GM23338 (cell line): ENCODE data around the gene FZD2. TPM values are rescaled to one million over a fixed set of nuclear protein-coding genes. Genes with fewer than 3 reads are reported as not detected.
A peak's percentile ranks its signal among the peaks of the same experiment; 100 is the strongest.

Experiments
- ATAC-seq: fragments of 200-7000 bp; cut with Tn5 transposase; 3 replicates; pipeline ENCODE4 v1.9.1; 2020
- DNase-seq: peaks from one replicate; pipeline ENCODE4 v3.0.0-alpha.2; 2015; ENCODE audit warnings: low spot score
- H2AFZ ChIP-seq: fragments of 200-600 bp; sonication (generic); 2 replicates; pipeline ENCODE4 v1.8.0; 2016; ENCODE audit warnings: antibody characterized with exemption, mild to moderate bottlenecking, moderate library complexity
- H3F3A ChIP-seq: fragments of 200-600 bp; sonication (generic); replicated peaks from 2 replicates; pipeline ENCODE4 v1.8.0; 2017; ENCODE audit warnings: antibody characterized with exemption, mixed run types, low read depth
- H3K27ac ChIP-seq: fragments of 200-600 bp; sonication (generic); 2 replicates; pipeline ENCODE4 v1.6.1; 2016; ENCODE audit warnings: low read depth
- H3K27me3 ChIP-seq: fragments of 200-600 bp; sonication (generic); 2 replicates; pipeline ENCODE4 v1.8.0; 2016; ENCODE audit warnings: mild to moderate bottlenecking, mixed run types, moderate library complexity; ENCODE audit not compliant: insufficient read depth
- H3K36me3 ChIP-seq: fragments of 200-600 bp; sonication (generic); 2 replicates; pipeline ENCODE4 v1.8.0; 2016; ENCODE audit warnings: mild to moderate bottlenecking; ENCODE audit not compliant: insufficient read depth
- H3K4me1 ChIP-seq: fragments of 200-600 bp; sonication (generic); 2 replicates; pipeline ENCODE4 v1.8.0; 2016; ENCODE audit warnings: mild to moderate bottlenecking, moderate library complexity; ENCODE audit not compliant: insufficient read depth
- H3K4me2 ChIP-seq: fragments of 200-600 bp; sonication (generic); 2 replicates; pipeline ENCODE4 v1.7.1; 2017; ENCODE audit warnings: mixed run types
- H3K4me3 ChIP-seq: fragments of 200-600 bp; sonication (generic); 2 replicates; pipeline ENCODE4 v1.6.1; 2016; ENCODE audit warnings: mixed run types
- H3K79me2 ChIP-seq: fragments of 200-600 bp; sonication (generic); replicated peaks from 2 replicates; pipeline ENCODE4 v1.8.0; 2017; ENCODE audit warnings: mild to moderate bottlenecking; ENCODE audit not compliant: insufficient read depth
- H3K9me2 ChIP-seq: fragments of 200-600 bp; sonication (generic); 2 replicates; pipeline ENCODE4 v1.8.0; 2017; ENCODE audit not compliant: insufficient read depth
- H4K20me1 ChIP-seq: fragments of 200-600 bp; sonication (generic); replicated peaks from 2 replicates; pipeline ENCODE4 v1.8.0; 2017; ENCODE audit warnings: mild to moderate bottlenecking; ENCODE audit not compliant: insufficient read depth
- H3K27ac Mint-ChIP-seq: 2 replicates; pipeline ENCODE4 v1.8.0; 2020; ENCODE audit warnings: inconsistent platforms, mild to moderate bottlenecking, moderate library complexity, mixed read lengths
- H3K27me3 Mint-ChIP-seq: 3 replicates; pipeline ENCODE4 v1.8.0; 2022; ENCODE audit warnings: low read depth, mild to moderate bottlenecking, moderate library complexity, mixed read lengths, inconsistent platforms; ENCODE audit not compliant: insufficient read depth, poor library complexity
- H3K36me3 Mint-ChIP-seq: 3 replicates; pipeline ENCODE4 v1.8.0; 2021; ENCODE audit warnings: low read depth, mild to moderate bottlenecking, inconsistent platforms, moderate library complexity, mixed read lengths
- H3K4me1 Mint-ChIP-seq: 3 replicates; pipeline ENCODE4 v1.8.0; 2020; ENCODE audit warnings: mild to moderate bottlenecking, inconsistent platforms, mixed read lengths
- H3K4me3 Mint-ChIP-seq: 3 replicates; pipeline ENCODE4 v1.8.0; 2021; ENCODE audit warnings: moderate library complexity, mild to moderate bottlenecking, inconsistent platforms, mixed read lengths
- H3K9me3 Mint-ChIP-seq: 3 replicates; pipeline ENCODE4 v1.8.0; 2020; ENCODE audit warnings: moderate library complexity, mild to moderate bottlenecking, inconsistent platforms, mixed read lengths
- CREB1 ChIP-seq: fragments of 250-450 bp; sonication (Bioruptor Pico); IDR thresholded peaks from 2 replicates; pipeline ENCODE4 v1.5.0; 2020; ENCODE audit warnings: low read depth, mild to moderate bottlenecking, moderate library complexity
- ETS1 ChIP-seq: IDR thresholded peaks from 2 replicates; pipeline ENCODE4 v1.6.1; 2016; ENCODE audit warnings: antibody characterized with exemption
- EZH2 ChIP-seq: fragments of 200-600 bp; sonication (generic); IDR thresholded peaks from one replicate; pipeline ENCODE4 v1.8.0; 2017; ENCODE audit warnings: antibody characterized with exemption, mild to moderate bottlenecking, low read depth; ENCODE audit not compliant: unreplicated experiment
- NANOG ChIP-seq: IDR thresholded peaks from 2 replicates; pipeline ENCODE4 v1.6.1; 2016; ENCODE audit warnings: antibody characterized with exemption, borderline replicate concordance
- REST ChIP-seq: IDR thresholded peaks from one replicate; pipeline ENCODE4 v1.6.1; 2018; ENCODE audit warnings: antibody characterized with exemption; ENCODE audit not compliant: unreplicated experiment
- STAT1 ChIP-seq: IDR thresholded peaks from one replicate; pipeline ENCODE4 v1.6.1; 2016; ENCODE audit warnings: antibody characterized with exemption; ENCODE audit not compliant: unreplicated experiment
- ZNF114 ChIP-seq: fragments of 250-450 bp; sonication (Bioruptor Pico); IDR thresholded peaks from 2 replicates; pipeline ENCODE4 v1.5.0; 2020; ENCODE audit warnings: mild to moderate bottlenecking, moderate library complexity
- polyA plus RNA-seq: library from polyadenylated mRNA; unstranded; fragments of >200 nt; fragmentation: Nextera tagmentation; extraction: Ambion mirVana; gene quantifications from 2 replicates; pipeline ENCODE4 v1.2.1, GENCODE V29; 2016
- total RNA-seq: library from RNA; depleted of rRNA; stranded (reverse); fragments of >200 nt; shearing (Covaris generic); gene quantifications from 2 replicates; pipeline ENCODE4 v1.2.3, GENCODE V29; 2014

Gene FZD2
- total and polyA plus RNA-seq, 2 experiments from 2014 or later, result 6.2 to 7.6 TPM

- Histone ChIP-seq H2AFZ (peak overlapping the region; percentile 5; the same call in 1 of the 2 replicates), H3K4me2 (peak overlapping the region; percentile 72), H3K4me1 (peaks cover 41% of the 10 kb centered on the region), H4K20me1 (peaks cover 7% of the 10 kb centered on the region), H3K36me3 (no peaks in the 10 kb centered on the region), H3K9me2 (0 out of 2 replicates have a peak, but pooled peaks cover 4% of the 10 kb centered on the region), H3F3A (no peaks in the 10 kb centered on the region; the same call in 1 of the 2 replicates), H3K4me3 (peak overlapping the region; percentile 51), H3K27ac (peak overlapping the region; percentile 92), H3K27me3 (peaks cover 53% of the 10 kb centered on the region), H3K79me2 (peaks cover 8% of the 10 kb centered on the region)
- peaks cover 21% of the 10 kb centered on the region for H3K36me3 Mint-ChIP-seq
- ATAC-seq, result peak; percentile 54
- peak; percentile 98 for DNase-seq
- peak overlapping the region; percentile 83 for H3K4me3 Mint-ChIP-seq
- H3K27me3 Mint-ChIP-seq, result peaks cover 42% of the 10 kb centered on the region
- H3K27ac Mint-ChIP-seq, result peak overlapping the region; percentile 98
- TF ChIP-seq CREB1 (CRISPR knock-in tag), result peak; percentile 3; the same call in 1 of the 2 replicates
- peak; percentile 33; the same call in 1 of the 2 replicates for TF ChIP-seq ETS1
- TF ChIP-seq NANOG, result peak; percentile 77; the same call in 1 of the 2 replicates
- TF ChIP-seq ZNF114, result no peak
- no peak for TF ChIP-seq STAT1
- H3K9me3 Mint-ChIP-seq, result peaks cover 20% of the 10 kb centered on the region; the same call in 2 of the 3 replicates
- H3K4me1 Mint-ChIP-seq, result peaks cover 50% of the 10 kb centered on the region
Observed at GRCh38 chr17:44556166-44556831, 985 bp upstream of the FZD2 start.

DNA sequence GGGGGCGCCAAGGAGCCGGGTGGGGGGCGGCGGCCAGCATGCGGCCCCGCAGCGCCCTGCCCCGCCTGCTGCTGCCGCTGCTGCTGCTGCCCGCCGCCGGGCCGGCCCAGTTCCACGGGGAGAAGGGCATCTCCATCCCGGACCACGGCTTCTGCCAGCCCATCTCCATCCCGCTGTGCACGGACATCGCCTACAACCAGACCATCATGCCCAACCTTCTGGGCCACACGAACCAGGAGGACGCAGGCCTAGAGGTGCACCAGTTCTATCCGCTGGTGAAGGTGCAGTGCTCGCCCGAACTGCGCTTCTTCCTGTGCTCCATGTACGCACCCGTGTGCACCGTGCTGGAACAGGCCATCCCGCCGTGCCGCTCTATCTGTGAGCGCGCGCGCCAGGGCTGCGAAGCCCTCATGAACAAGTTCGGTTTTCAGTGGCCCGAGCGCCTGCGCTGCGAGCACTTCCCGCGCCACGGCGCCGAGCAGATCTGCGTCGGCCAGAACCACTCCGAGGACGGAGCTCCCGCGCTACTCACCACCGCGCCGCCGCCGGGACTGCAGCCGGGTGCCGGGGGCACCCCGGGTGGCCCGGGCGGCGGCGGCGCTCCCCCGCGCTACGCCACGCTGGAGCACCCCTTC is 484 bp downstream of the FZD2 start:
- Mint-ChIP-seq H3K9me3 (peaks cover 20% of the 10 kb centered on the region; the same call in 2 of the 3 replicates), H3K36me3 (peaks cover 21% of the 10 kb centered on the region), H3K4me1 (peaks cover 58% of the 10 kb centered on the region), H3K27me3 (peaks cover 45% of the 10 kb centered on the region), H3K27ac (peak overlapping the region; percentile 87), H3K4me3 (peak overlapping the region; percentile 89)
- H3F3A ChIP-seq, result no peaks in the 10 kb centered on the region; the same call in 1 of the 2 replicates
- H3K4me1 ChIP-seq, result peaks cover 56% of the 10 kb centered on the region
- DNase-seq (peak; percentile 64), ATAC-seq (peak; percentile 11)
- TF ChIP-seq EZH2 (no peak), REST (no peak), STAT1 (no peak), CREB1 (CRISPR knock-in tag) (no peak), NANOG (no peak)
- no peaks in the 10 kb centered on the region for H3K9me2 ChIP-seq
- H3K79me2 ChIP-seq, result peaks cover 8% of the 10 kb centered on the region
- peak overlapping the region; percentile 51 for H3K4me3 ChIP-seq
- H3K27ac ChIP-seq, result no peak overlapping the region
- peaks cover 64% of the 10 kb centered on the region for H3K27me3 ChIP-seq
- peak overlapping the region; percentile 79 for H3K4me2 ChIP-seq
- H3K36me3 ChIP-seq, result no peaks in the 10 kb centered on the region
- H2AFZ ChIP-seq, result peak overlapping the region; percentile 54
- H4K20me1 ChIP-seq, result peaks cover 11% of the 10 kb centered on the region
